H9 (cell line): ENCODE measurements around the gene RBP4. TPM values are rescaled to one million over a fixed set of nuclear protein-coding genes. Genes with fewer than 3 reads are reported as not detected.

Experiments used
- DNase-seq: peaks from one replicate; pipeline ENCODE4 v3.0.0-alpha.2; 2017
- H2AFZ ChIP-seq: one replicate; pipeline ENCODE4 v1.6.1; 2013; ENCODE audit warnings: mild to moderate bottlenecking, low read length, control low read depth, moderate library complexity
- H2AK5ac ChIP-seq: 2 replicates; pipeline ENCODE4 v1.6.1; 2013; ENCODE audit warnings: low read length, control low read depth, mixed read lengths; ENCODE audit not compliant: insufficient read length
- H2BK120ac ChIP-seq: one replicate; pipeline ENCODE4 v1.6.1; 2013; ENCODE audit warnings: low read depth, mild to moderate bottlenecking, low read length, control low read depth, inconsistent platforms; ENCODE audit not compliant: poor library complexity, severe bottlenecking
- H2BK12ac ChIP-seq: 2 replicates; pipeline ENCODE4 v1.6.1; 2013; ENCODE audit warnings: low read length, control low read depth, mixed read lengths, low read depth; ENCODE audit not compliant: insufficient read length
- H2BK15ac ChIP-seq: 2 replicates; pipeline ENCODE4 v1.6.1; 2013; ENCODE audit warnings: low read depth, low read length, control low read depth
- H2BK20ac ChIP-seq: one replicate; pipeline ENCODE4 v1.6.1; 2013; ENCODE audit warnings: low read depth, mild to moderate bottlenecking, low read length, control low read depth, inconsistent platforms; ENCODE audit not compliant: poor library complexity, severe bottlenecking
- H2BK5ac ChIP-seq: 2 replicates; pipeline ENCODE4 v1.6.1; 2013; ENCODE audit warnings: low read length, control low read depth, mixed read lengths; ENCODE audit not compliant: insufficient read length
- H3K14ac ChIP-seq: 2 replicates; pipeline ENCODE4 v1.6.1; 2013; ENCODE audit warnings: low read length, control low read depth; ENCODE audit not compliant: insufficient read depth
- H3K18ac ChIP-seq: 2 replicates; pipeline ENCODE4 v1.6.1; 2013; ENCODE audit warnings: low read depth, mild to moderate bottlenecking, mixed read lengths, low read length, control low read depth; ENCODE audit not compliant: insufficient read length
- H3K23ac ChIP-seq: 2 replicates; pipeline ENCODE4 v1.6.1; 2013; ENCODE audit warnings: low read length, control low read depth, mixed read lengths, low read depth; ENCODE audit not compliant: insufficient read length
- H3K23me2 ChIP-seq: 2 replicates; pipeline ENCODE4 v1.6.1; 2013; ENCODE audit warnings: low read depth, mild to moderate bottlenecking, mixed read lengths, low read length, control low read depth; ENCODE audit not compliant: insufficient read length, poor library complexity, severe bottlenecking
- H3K27ac ChIP-seq: 2 replicates; pipeline ENCODE4 v1.5.1; 2013; ENCODE audit warnings: low read length, control low read depth, mixed read lengths, low read depth; ENCODE audit not compliant: insufficient read length
- H3K27me3 ChIP-seq: 2 replicates; pipeline ENCODE4 v1.6.1; 2013; ENCODE audit warnings: low read length, control low read depth, inconsistent platforms; ENCODE audit not compliant: insufficient read depth
- H3K4ac ChIP-seq: 2 replicates; pipeline ENCODE4 v1.6.1; 2013; ENCODE audit warnings: low read depth, mild to moderate bottlenecking, control low read depth, inconsistent platforms, low read length, moderate library complexity
- H3K4me1 ChIP-seq: 2 replicates; pipeline ENCODE4 v1.6.1; 2013; ENCODE audit warnings: low read length, control low read depth, inconsistent platforms; ENCODE audit not compliant: insufficient read depth
- H3K4me2 ChIP-seq: 2 replicates; pipeline ENCODE4 v1.6.1; 2013; ENCODE audit warnings: low read length, control low read depth, mixed read lengths; ENCODE audit not compliant: insufficient read length, insufficient read depth
- H3K56ac ChIP-seq: 2 replicates; pipeline ENCODE4 v1.6.1; 2013; ENCODE audit warnings: low read depth, mild to moderate bottlenecking, mixed read lengths, low read length, control low read depth; ENCODE audit not compliant: insufficient read length
- H3K79me1 ChIP-seq: 2 replicates; pipeline ENCODE4 v1.6.1; 2013; ENCODE audit warnings: low read depth, mild to moderate bottlenecking, moderate library complexity, low read length, control low read depth, inconsistent platforms; ENCODE audit not compliant: insufficient read depth, poor library complexity, severe bottlenecking
- H3K79me2 ChIP-seq: 2 replicates; pipeline ENCODE4 v1.6.1; 2013; ENCODE audit warnings: low read length, control low read depth, inconsistent platforms; ENCODE audit not compliant: insufficient read depth
- H3K9ac ChIP-seq: 2 replicates; pipeline ENCODE4 v1.6.1; 2013; ENCODE audit warnings: low read length, control low read depth, mixed read lengths; ENCODE audit not compliant: insufficient read length; ENCODE audit errors: extremely low read depth
- H3K9me3 ChIP-seq: one replicate; pipeline ENCODE4 v1.6.1; 2013; ENCODE audit warnings: low read depth, low read length, inconsistent platforms; ENCODE audit not compliant: control insufficient read depth
- H3T11ph ChIP-seq: one replicate; pipeline ENCODE4 v1.6.1; 2013; ENCODE audit warnings: mild to moderate bottlenecking, low read length, control low read depth, inconsistent platforms
- H4K20me1 ChIP-seq: one replicate; pipeline ENCODE4 v1.6.1; 2013; ENCODE audit not compliant: control insufficient read depth, insufficient read length, insufficient read depth
- H4K5ac ChIP-seq: 2 replicates; pipeline ENCODE4 v1.6.1; 2013; ENCODE audit warnings: low read depth, mild to moderate bottlenecking, mixed read lengths, low read length, control low read depth; ENCODE audit not compliant: insufficient read length
- H4K8ac ChIP-seq: replicated peaks from 2 replicates; pipeline ENCODE4 v1.6.1; 2013; ENCODE audit warnings: low read length, control low read depth, mixed read lengths, low read depth; ENCODE audit not compliant: insufficient read length
- H4K91ac ChIP-seq: 2 replicates; pipeline ENCODE4 v1.6.1; 2013; ENCODE audit warnings: low read depth, mild to moderate bottlenecking, moderate library complexity, mixed read lengths, low read length, control low read depth; ENCODE audit not compliant: insufficient read length
- H3K27ac Mint-ChIP-seq, 3 experiments: 2 replicates in 2 of 3; 3 replicates in 1 of 3; pipeline ENCODE4 v1.8.0; 2020 to 2021; ENCODE audit warnings: mixed read lengths in 3 of 3, mild to moderate bottlenecking in 1 of 3, moderate library complexity in 1 of 3
- H3K27me3 Mint-ChIP-seq: 2 replicates; pipeline ENCODE4 v1.8.0; 2021; ENCODE audit warnings: low read depth, mild to moderate bottlenecking, moderate library complexity, mixed read lengths
- H3K36me3 Mint-ChIP-seq, 3 experiments: 2 replicates in 2 of 3; 3 replicates in 1 of 3; pipeline ENCODE4 v1.8.0; 2020 to 2021; ENCODE audit warnings: low read depth in 3 of 3, mixed read lengths in 3 of 3; ENCODE audit not compliant: insufficient read depth in 1 of 3
- H3K4me1 Mint-ChIP-seq, 2 experiments: 2 replicates each; pipeline ENCODE4 v1.8.0; 2020; ENCODE audit warnings: mixed read lengths in 2 of 2
- H3K4me3 Mint-ChIP-seq, 2 experiments: 2 replicates in 1 of 2; 3 replicates in 1 of 2; pipeline ENCODE4 v1.8.0; 2020 to 2021; ENCODE audit warnings: mild to moderate bottlenecking in 2 of 2, mixed read lengths in 2 of 2, moderate library complexity in 1 of 2
- H3K9me3 Mint-ChIP-seq, 2 experiments: 2 replicates in 1 of 2; 3 replicates in 1 of 2; pipeline ENCODE4 v1.8.0; 2020; ENCODE audit warnings: mild to moderate bottlenecking in 2 of 2, mixed read lengths in 2 of 2, moderate library complexity in 1 of 2
- WGBS: extraction: QIAGEN DNeasy Blood & Tissue Kit; methylation state at CpG from one replicate; pipeline ENCODE4 v1.1.7; 2013; ENCODE audit warnings: missing lambda C conversion rate, low lambda C conversion rate, mixed read lengths; ENCODE audit not compliant: insufficient read length; ENCODE audit errors: extremely low coverage; 5-methylcytosine and 5-hydroxymethylcytosine counted together
- total RNA-seq: library from RNA; stranded (reverse); gene quantifications from 2 replicates; pipeline ENCODE4 v1.2.1, GENCODE V29; 2021
- TF ChIP-seq, protein P1 (sequence below): fragments of 200-600 bp; sonication (generic); conservative IDR thresholded peaks from 3 replicates; pipeline ENCODE4 v1.8.0; 2021; ENCODE audit warnings: antibody characterized with exemption, mild to moderate bottlenecking

RBP4 gene
- total RNA-seq, 1 experiment from 2014 or later: not detected

DNA sequence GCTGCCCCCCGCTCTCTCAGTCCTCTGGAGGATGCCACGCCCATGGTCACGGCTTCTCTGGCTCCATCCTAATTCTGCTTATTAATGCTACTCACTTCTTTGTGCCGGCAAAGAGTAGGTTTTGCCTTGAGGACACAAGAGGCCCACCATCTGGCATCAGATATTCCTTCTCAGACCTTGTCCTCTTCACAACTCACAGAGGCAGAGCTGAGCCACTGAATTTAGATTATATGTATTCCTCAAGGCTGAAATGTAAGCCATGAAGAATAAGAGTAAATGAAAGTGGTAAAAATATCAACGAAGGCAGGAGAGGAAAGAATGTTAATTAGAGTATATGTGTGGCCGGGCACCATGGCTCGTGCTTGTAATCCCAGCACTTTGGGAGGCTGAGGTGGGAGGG is 6.5 kb downstream of the RBP4 start:
- H2BK5ac ChIP-seq: no peak overlapping the region
- no peak for DNase-seq
- H2AFZ ChIP-seq: no peak overlapping the region
- Mint-ChIP-seq H3K4me3 (no peak overlapping the region), H3K27ac (no peak overlapping the region), H3K36me3 (no peaks in the 10 kb centered on the region), H3K9me3 (no peaks in the 10 kb centered on the region), H3K27me3 (peaks cover 32% of the 10 kb centered on the region), H3K4me1 (peaks cover 21 to 25% of the 10 kb centered on the region in 2 experiments)
- H3T11ph ChIP-seq: no peak overlapping the region
- no peaks in the 10 kb centered on the region for H3K79me2 ChIP-seq
- no peak overlapping the region for H3K9ac ChIP-seq
- no peak overlapping the region for H2BK12ac ChIP-seq
- H3K14ac ChIP-seq: no peak overlapping the region
- TF ChIP-seq, protein P1, sequence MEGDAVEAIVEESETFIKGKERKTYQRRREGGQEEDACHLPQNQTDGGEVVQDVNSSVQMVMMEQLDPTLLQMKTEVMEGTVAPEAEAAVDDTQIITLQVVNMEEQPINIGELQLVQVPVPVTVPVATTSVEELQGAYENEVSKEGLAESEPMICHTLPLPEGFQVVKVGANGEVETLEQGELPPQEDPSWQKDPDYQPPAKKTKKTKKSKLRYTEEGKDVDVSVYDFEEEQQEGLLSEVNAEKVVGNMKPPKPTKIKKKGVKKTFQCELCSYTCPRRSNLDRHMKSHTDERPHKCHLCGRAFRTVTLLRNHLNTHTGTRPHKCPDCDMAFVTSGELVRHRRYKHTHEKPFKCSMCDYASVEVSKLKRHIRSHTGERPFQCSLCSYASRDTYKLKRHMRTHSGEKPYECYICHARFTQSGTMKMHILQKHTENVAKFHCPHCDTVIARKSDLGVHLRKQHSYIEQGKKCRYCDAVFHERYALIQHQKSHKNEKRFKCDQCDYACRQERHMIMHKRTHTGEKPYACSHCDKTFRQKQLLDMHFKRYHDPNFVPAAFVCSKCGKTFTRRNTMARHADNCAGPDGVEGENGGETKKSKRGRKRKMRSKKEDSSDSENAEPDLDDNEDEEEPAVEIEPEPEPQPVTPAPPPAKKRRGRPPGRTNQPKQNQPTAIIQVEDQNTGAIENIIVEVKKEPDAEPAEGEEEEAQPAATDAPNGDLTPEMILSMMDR: no peak
- no peaks in the 10 kb centered on the region; the same call in 1 of the 2 replicates for H3K27me3 ChIP-seq
- no peak overlapping the region for H4K8ac ChIP-seq
- no peak overlapping the region for H3K27ac ChIP-seq
- H3K9me3 ChIP-seq: no peaks in the 10 kb centered on the region
- no peak overlapping the region for H3K4me2 ChIP-seq
- no peak overlapping the region for H3K4ac ChIP-seq
- no peak overlapping the region for H2BK120ac ChIP-seq
- H3K4me1 ChIP-seq: no peaks in the 10 kb centered on the region; the same call in 1 of the 2 replicates
- H3K56ac ChIP-seq: no peak overlapping the region
- no peak overlapping the region for H4K91ac ChIP-seq
- H4K5ac ChIP-seq: no peak overlapping the region
- no peaks in the 10 kb centered on the region for H3K79me1 ChIP-seq
- H3K23ac ChIP-seq: no peak overlapping the region
- no peak overlapping the region for H3K18ac ChIP-seq
- WGBS: no CpG with 5 or more reads among the region's 7 CpGs
- no peak overlapping the region for H2BK20ac ChIP-seq
- H3K23me2 ChIP-seq: no peaks in the 10 kb centered on the region
- H4K20me1 ChIP-seq: no peaks in the 10 kb centered on the region
- no peak overlapping the region for H2BK15ac ChIP-seq
- no peak overlapping the region for H2AK5ac ChIP-seq
